Stomach smooth muscle (tissue), 2 donors: Measurements from ENCODE around the gene B3GNT8.
A peak's percentile ranks its signal among the peaks of the same experiment; 100 is the strongest.

Experiments
- H3K27ac ChIP-seq: one replicate; pipeline ENCODE4 v1.7.0; 2013; ENCODE audit warnings: mild to moderate bottlenecking, low read length, inconsistent platforms
- H3K27me3 ChIP-seq, 2 donors: one replicate each; pipeline ENCODE4 v1.7.0; 2013; ENCODE audit warnings: low read length in 2 of 2; ENCODE audit not compliant: insufficient read depth in 2 of 2, control insufficient read depth in 1 of 2
- H3K36me3 ChIP-seq, 2 donors: one replicate each; pipeline ENCODE4 v1.7.0; 2013; ENCODE audit warnings: low read length in 2 of 2; ENCODE audit not compliant: control insufficient read depth in 2 of 2, insufficient read depth in 2 of 2
- H3K4me1 ChIP-seq: one replicate; pipeline ENCODE4 v1.7.0; 2013; ENCODE audit warnings: low read length; ENCODE audit not compliant: control insufficient read depth, insufficient read depth
- H3K4me3 ChIP-seq, 2 donors: one replicate each; pipeline ENCODE4 v1.7.0; 2013; ENCODE audit warnings: low read length in 2 of 2
- H3K9ac ChIP-seq, 2 donors: one replicate each; pipeline ENCODE4 v1.7.0; 2013; ENCODE audit warnings: low read length in 2 of 2, mild to moderate bottlenecking in 1 of 2
- H3K9me3 ChIP-seq, 2 donors: one replicate each; pipeline ENCODE4 v1.7.0; 2013; ENCODE audit warnings: low read length in 2 of 2; ENCODE audit not compliant: control insufficient read depth in 2 of 2
- donor health status: healthy.
- donor health status: Pancreatic carcinoma.

The B3GNT8 gene

GRCh38 chr19:41425174-41426115 is 1.7 kb downstream of the B3GNT8 start:
- no peak overlapping the region for H3K9ac ChIP-seq
- H3K4me1 ChIP-seq: peaks cover 27% of the 10 kb centered on the region
- H3K36me3 ChIP-seq: peaks cover 15 to 30% of the 10 kb centered on the region in 2 donors

GRCh38 chr19:41424335-41425173 is 2.6 kb downstream of the B3GNT8 start:
- Histone ChIP-seq H3K36me3 (peaks cover 23 to 36% of the 10 kb centered on the region in 2 donors), H3K9me3 (no peaks in the 10 kb centered on the region), H3K4me1 (peaks cover 27% of the 10 kb centered on the region), H3K27ac (no peak overlapping the region), H3K27me3 (no peaks in the 10 kb centered on the region), H3K4me3 (no peak overlapping the region), H3K9ac (no peak overlapping the region)

More at GRCh38 chr19:41425174-41426115, 1.7 kb downstream of the B3GNT8 start:
- H3K27me3 ChIP-seq: no peaks in the 10 kb centered on the region
- no peaks in the 10 kb centered on the region for H3K9me3 ChIP-seq
- H3K27ac ChIP-seq: no peak overlapping the region
- H3K4me3 ChIP-seq: peak overlapping the region in 1 of 2 donors; percentile 1

- no peak overlapping the region for H3K4me3 ChIP-seq
- no peaks in the 10 kb centered on the region for H3K27me3 ChIP-seq
- no peaks in the 10 kb centered on the region for H3K9me3 ChIP-seq
- H3K4me1 ChIP-seq: peaks cover 19% of the 10 kb centered on the region
- H3K9ac ChIP-seq: no peak overlapping the region
- peaks cover 28 to 47% of the 10 kb centered on the region in 2 donors for H3K36me3 ChIP-seq
- H3K27ac ChIP-seq: no peak overlapping the region
Measured at GRCh38 chr19:41422955-41423354, 4.2 kb downstream of the B3GNT8 start.

GRCh38 chr19:41422456-41422855 is 4.7 kb downstream of the B3GNT8 start:
- H3K9me3 ChIP-seq: no peaks in the 10 kb centered on the region
- H3K36me3 ChIP-seq: peaks cover 28 to 47% of the 10 kb centered on the region in 2 donors
- H3K9ac ChIP-seq: no peak overlapping the region
- H3K4me3 ChIP-seq: no peak overlapping the region
- H3K4me1 ChIP-seq: peaks cover 14% of the 10 kb centered on the region
- H3K27me3 ChIP-seq: no peaks in the 10 kb centered on the region
- no peak overlapping the region for H3K27ac ChIP-seq

- Histone ChIP-seq H3K4me3 (no peak overlapping the region), H3K27ac (no peak overlapping the region), H3K36me3 (peaks cover 32 to 51% of the 10 kb centered on the region in 2 donors), H3K4me1 (peaks cover 11% of the 10 kb centered on the region), H3K9ac (no peak overlapping the region), H3K9me3 (no peaks in the 10 kb centered on the region), H3K27me3 (no peaks in the 10 kb centered on the region)
Measured at GRCh38 chr19:41421973-41422372, 5.2 kb downstream of the B3GNT8 start.

GRCh38 chr19:41421314-41421713 is 5.9 kb downstream of the B3GNT8 start:
- Histone ChIP-seq H3K4me3 (no peak overlapping the region), H3K9me3 (no peaks in the 10 kb centered on the region), H3K9ac (no peak overlapping the region), H3K27me3 (no peaks in the 10 kb centered on the region), H3K36me3 (peaks cover 37 to 55% of the 10 kb centered on the region in 2 donors), H3K4me1 (peaks cover 5% of the 10 kb centered on the region), H3K27ac (no peak overlapping the region)

GRCh38 chr19:41420101-41420880 is 6.9 kb downstream of the B3GNT8 start:
- Histone ChIP-seq H3K9me3 (no peaks in the 10 kb centered on the region), H3K4me1 (no peaks in the 10 kb centered on the region), H3K36me3 (peaks cover 38 to 60% of the 10 kb centered on the region in 2 donors), H3K27ac (no peak overlapping the region), H3K4me3 (no peak overlapping the region), H3K9ac (no peak overlapping the region), H3K27me3 (no peaks in the 10 kb centered on the region)

- Histone ChIP-seq H3K9me3 (no peaks in the 10 kb centered on the region), H3K27ac (no peak overlapping the region), H3K4me1 (no peaks in the 10 kb centered on the region), H3K9ac (no peak overlapping the region), H3K4me3 (no peak overlapping the region), H3K27me3 (no peaks in the 10 kb centered on the region), H3K36me3 (peaks cover 49 to 66% of the 10 kb centered on the region in 2 donors)
Measured at GRCh38 chr19:41416194-41416674, 10.9 kb downstream of the B3GNT8 start.

GRCh38 chr19:41415154-41415571 is 12.0 kb downstream of the B3GNT8 start:
- no peak overlapping the region for H3K27ac ChIP-seq
- peaks cover 48 to 58% of the 10 kb centered on the region in 2 donors for H3K36me3 ChIP-seq
- no peaks in the 10 kb centered on the region for H3K9me3 ChIP-seq
- peaks cover 2% of the 10 kb centered on the region for H3K4me1 ChIP-seq
- no peak overlapping the region for H3K9ac ChIP-seq
- no peaks in the 10 kb centered on the region for H3K27me3 ChIP-seq
- no peak overlapping the region for H3K4me3 ChIP-seq

GRCh38 chr19:41414461-41414860 is 12.7 kb downstream of the B3GNT8 start:
- no peak overlapping the region for H3K27ac ChIP-seq
- peaks cover 2% of the 10 kb centered on the region for H3K4me1 ChIP-seq
- H3K9ac ChIP-seq: no peak overlapping the region
- no peaks in the 10 kb centered on the region for H3K9me3 ChIP-seq
- H3K36me3 ChIP-seq: peaks cover 43 to 55% of the 10 kb centered on the region in 2 donors
- no peaks in the 10 kb centered on the region for H3K27me3 ChIP-seq
- H3K4me3 ChIP-seq: no peak overlapping the region
